H9 (cell line): ENCODE results near the gene LY6G6F. TPM values are rescaled to one million over a fixed set of nuclear protein-coding genes. Genes with fewer than 3 reads are reported as not detected.

Source experiments
- DNase-seq: peaks from one replicate; pipeline ENCODE4 v3.0.0-alpha.2; 2017
- H2AFZ ChIP-seq: one replicate; pipeline ENCODE4 v1.6.1; 2013; ENCODE audit warnings: mild to moderate bottlenecking, low read length, control low read depth, moderate library complexity
- H2AK5ac ChIP-seq: 2 replicates; pipeline ENCODE4 v1.6.1; 2013; ENCODE audit warnings: low read length, control low read depth, mixed read lengths; ENCODE audit not compliant: insufficient read length
- H2BK120ac ChIP-seq: one replicate; pipeline ENCODE4 v1.6.1; 2013; ENCODE audit warnings: low read depth, mild to moderate bottlenecking, low read length, control low read depth, inconsistent platforms; ENCODE audit not compliant: poor library complexity, severe bottlenecking
- H2BK12ac ChIP-seq: 2 replicates; pipeline ENCODE4 v1.6.1; 2013; ENCODE audit warnings: low read length, control low read depth, mixed read lengths, low read depth; ENCODE audit not compliant: insufficient read length
- H2BK15ac ChIP-seq: 2 replicates; pipeline ENCODE4 v1.6.1; 2013; ENCODE audit warnings: low read depth, low read length, control low read depth
- H2BK20ac ChIP-seq: one replicate; pipeline ENCODE4 v1.6.1; 2013; ENCODE audit warnings: low read depth, mild to moderate bottlenecking, low read length, control low read depth, inconsistent platforms; ENCODE audit not compliant: poor library complexity, severe bottlenecking
- H2BK5ac ChIP-seq: 2 replicates; pipeline ENCODE4 v1.6.1; 2013; ENCODE audit warnings: low read length, control low read depth, mixed read lengths; ENCODE audit not compliant: insufficient read length
- H3K14ac ChIP-seq: 2 replicates; pipeline ENCODE4 v1.6.1; 2013; ENCODE audit warnings: low read length, control low read depth; ENCODE audit not compliant: insufficient read depth
- H3K18ac ChIP-seq: 2 replicates; pipeline ENCODE4 v1.6.1; 2013; ENCODE audit warnings: low read depth, mild to moderate bottlenecking, mixed read lengths, low read length, control low read depth; ENCODE audit not compliant: insufficient read length
- H3K23ac ChIP-seq: 2 replicates; pipeline ENCODE4 v1.6.1; 2013; ENCODE audit warnings: low read length, control low read depth, mixed read lengths, low read depth; ENCODE audit not compliant: insufficient read length
- H3K23me2 ChIP-seq: 2 replicates; pipeline ENCODE4 v1.6.1; 2013; ENCODE audit warnings: low read depth, mild to moderate bottlenecking, mixed read lengths, low read length, control low read depth; ENCODE audit not compliant: insufficient read length, poor library complexity, severe bottlenecking
- H3K27ac ChIP-seq: 2 replicates; pipeline ENCODE4 v1.5.1; 2013; ENCODE audit warnings: low read length, control low read depth, mixed read lengths, low read depth; ENCODE audit not compliant: insufficient read length
- H3K27me3 ChIP-seq: 2 replicates; pipeline ENCODE4 v1.6.1; 2013; ENCODE audit warnings: low read length, control low read depth, inconsistent platforms; ENCODE audit not compliant: insufficient read depth
- H3K4ac ChIP-seq: 2 replicates; pipeline ENCODE4 v1.6.1; 2013; ENCODE audit warnings: low read depth, mild to moderate bottlenecking, control low read depth, inconsistent platforms, low read length, moderate library complexity
- H3K4me1 ChIP-seq: 2 replicates; pipeline ENCODE4 v1.6.1; 2013; ENCODE audit warnings: low read length, control low read depth, inconsistent platforms; ENCODE audit not compliant: insufficient read depth
- H3K4me2 ChIP-seq: 2 replicates; pipeline ENCODE4 v1.6.1; 2013; ENCODE audit warnings: low read length, control low read depth, mixed read lengths; ENCODE audit not compliant: insufficient read length, insufficient read depth
- H3K56ac ChIP-seq: 2 replicates; pipeline ENCODE4 v1.6.1; 2013; ENCODE audit warnings: low read depth, mild to moderate bottlenecking, mixed read lengths, low read length, control low read depth; ENCODE audit not compliant: insufficient read length
- H3K79me1 ChIP-seq: 2 replicates; pipeline ENCODE4 v1.6.1; 2013; ENCODE audit warnings: low read depth, mild to moderate bottlenecking, moderate library complexity, low read length, control low read depth, inconsistent platforms; ENCODE audit not compliant: insufficient read depth, poor library complexity, severe bottlenecking
- H3K79me2 ChIP-seq: 2 replicates; pipeline ENCODE4 v1.6.1; 2013; ENCODE audit warnings: low read length, control low read depth, inconsistent platforms; ENCODE audit not compliant: insufficient read depth
- H3K9ac ChIP-seq: 2 replicates; pipeline ENCODE4 v1.6.1; 2013; ENCODE audit warnings: low read length, control low read depth, mixed read lengths; ENCODE audit not compliant: insufficient read length; ENCODE audit errors: extremely low read depth
- H3K9me3 ChIP-seq: one replicate; pipeline ENCODE4 v1.6.1; 2013; ENCODE audit warnings: low read depth, low read length, inconsistent platforms; ENCODE audit not compliant: control insufficient read depth
- H3T11ph ChIP-seq: one replicate; pipeline ENCODE4 v1.6.1; 2013; ENCODE audit warnings: mild to moderate bottlenecking, low read length, control low read depth, inconsistent platforms
- H4K20me1 ChIP-seq: one replicate; pipeline ENCODE4 v1.6.1; 2013; ENCODE audit not compliant: control insufficient read depth, insufficient read length, insufficient read depth
- H4K5ac ChIP-seq: 2 replicates; pipeline ENCODE4 v1.6.1; 2013; ENCODE audit warnings: low read depth, mild to moderate bottlenecking, mixed read lengths, low read length, control low read depth; ENCODE audit not compliant: insufficient read length
- H4K8ac ChIP-seq: replicated peaks from 2 replicates; pipeline ENCODE4 v1.6.1; 2013; ENCODE audit warnings: low read length, control low read depth, mixed read lengths, low read depth; ENCODE audit not compliant: insufficient read length
- H4K91ac ChIP-seq: 2 replicates; pipeline ENCODE4 v1.6.1; 2013; ENCODE audit warnings: low read depth, mild to moderate bottlenecking, moderate library complexity, mixed read lengths, low read length, control low read depth; ENCODE audit not compliant: insufficient read length
- H3K27ac Mint-ChIP-seq, 3 experiments: 2 replicates in 2 of 3; 3 replicates in 1 of 3; pipeline ENCODE4 v1.8.0; 2020 to 2021; ENCODE audit warnings: mixed read lengths in 3 of 3, mild to moderate bottlenecking in 1 of 3, moderate library complexity in 1 of 3
- H3K27me3 Mint-ChIP-seq: 2 replicates; pipeline ENCODE4 v1.8.0; 2021; ENCODE audit warnings: low read depth, mild to moderate bottlenecking, moderate library complexity, mixed read lengths
- H3K36me3 Mint-ChIP-seq, 3 experiments: 2 replicates in 2 of 3; 3 replicates in 1 of 3; pipeline ENCODE4 v1.8.0; 2020 to 2021; ENCODE audit warnings: low read depth in 3 of 3, mixed read lengths in 3 of 3; ENCODE audit not compliant: insufficient read depth in 1 of 3
- H3K4me1 Mint-ChIP-seq, 2 experiments: 2 replicates each; pipeline ENCODE4 v1.8.0; 2020; ENCODE audit warnings: mixed read lengths in 2 of 2
- H3K4me3 Mint-ChIP-seq, 2 experiments: 2 replicates in 1 of 2; 3 replicates in 1 of 2; pipeline ENCODE4 v1.8.0; 2020 to 2021; ENCODE audit warnings: mild to moderate bottlenecking in 2 of 2, mixed read lengths in 2 of 2, moderate library complexity in 1 of 2
- H3K9me3 Mint-ChIP-seq, 2 experiments: 2 replicates in 1 of 2; 3 replicates in 1 of 2; pipeline ENCODE4 v1.8.0; 2020; ENCODE audit warnings: mild to moderate bottlenecking in 2 of 2, mixed read lengths in 2 of 2, moderate library complexity in 1 of 2
- CTCF ChIP-seq: fragments of 200-600 bp; sonication (generic); conservative IDR thresholded peaks from 3 replicates; pipeline ENCODE4 v1.8.0; 2021; ENCODE audit warnings: antibody characterized with exemption, mild to moderate bottlenecking
- WGBS: extraction: QIAGEN DNeasy Blood & Tissue Kit; methylation state at CpG from one replicate; pipeline ENCODE4 v1.1.7; 2013; ENCODE audit warnings: missing lambda C conversion rate, low lambda C conversion rate, mixed read lengths; ENCODE audit not compliant: insufficient read length; ENCODE audit errors: extremely low coverage; 5-methylcytosine and 5-hydroxymethylcytosine counted together
- total RNA-seq: library from RNA; stranded (reverse); gene quantifications from 2 replicates; pipeline ENCODE4 v1.2.1, GENCODE V29; 2021

The LY6G6F gene
- total RNA-seq, 1 experiment from 2014 or later = not detected

- Histone ChIP-seq H3K27me3 (no peaks in the 10 kb centered on the region), H3T11ph (no peak overlapping the region), H4K91ac (no peak overlapping the region), H2AK5ac (no peak overlapping the region), H4K5ac (no peak overlapping the region), H3K4me1 (peaks cover 4% of the 10 kb centered on the region; the same call in 1 of the 2 replicates), H3K27ac (no peak overlapping the region), H2BK5ac (no peak overlapping the region), H4K20me1 (no peaks in the 10 kb centered on the region), H2BK15ac (no peak overlapping the region), H4K8ac (no peak overlapping the region), H3K23ac (no peak overlapping the region), H3K4ac (no peak overlapping the region), H3K4me2 (no peak overlapping the region), H3K9me3 (no peaks in the 10 kb centered on the region), H3K18ac (no peak overlapping the region), H2AFZ (no peak overlapping the region), H2BK120ac (no peak overlapping the region), H3K9ac (no peak overlapping the region), H3K14ac (no peak overlapping the region), H3K79me1 (peaks cover 6% of the 10 kb centered on the region), H3K56ac (no peak overlapping the region), H3K23me2 (peaks cover 3% of the 10 kb centered on the region), H2BK20ac (no peak overlapping the region), H2BK12ac (no peak overlapping the region), H3K79me2 (peaks cover 2% of the 10 kb centered on the region; the same call in 1 of the 2 replicates)
- Mint-ChIP-seq H3K36me3 (peaks cover 4 to 54% (median 25%) of the 10 kb centered on the region in 3 experiments; a peak in 6 of 7 replicates), H3K27me3 (no peaks in the 10 kb centered on the region; the same call in 1 of the 2 replicates), H3K27ac (no peak overlapping the region; a peak in 2 of 7 replicates), H3K4me1 (peaks cover 8 to 9% of the 10 kb centered on the region in 2 experiments), H3K9me3 (no peaks in the 10 kb centered on the region; a peak in 1 of 5 replicates), H3K4me3 (no peak overlapping the region)
- no CpG with 5 or more reads among the region's 3 CpGs for WGBS
- no peak for DNase-seq
- TF ChIP-seq CTCF = no peak
These were observed 9.1 kb upstream of the LY6G6F start for GRCh38 chr6:31697555-31697954.
